Activated T-cell treated with anti-CD3 and anti-CD28 coated beads, Interleukin-2, amount 50 U/mL, for 24 hours (primary cell): ENCODE measurements around the gene CXCR5.
A peak's percentile ranks its signal among the peaks of the same experiment; 100 is the strongest.

Source experiments
- DNase-seq: peaks from one replicate; pipeline ENCODE4 v3.0.0-alpha.2; 2020
- H3K27ac Mint-ChIP-seq: 2 replicates; pipeline ENCODE4 v1.8.0; 2020; ENCODE audit warnings: mild to moderate bottlenecking, mixed read lengths
- H3K27me3 Mint-ChIP-seq: 2 replicates; pipeline ENCODE4 v1.8.0; 2020; ENCODE audit warnings: mixed read lengths
- H3K36me3 Mint-ChIP-seq: 2 replicates; pipeline ENCODE4 v1.8.0; 2020; ENCODE audit warnings: low read depth, mixed read lengths
- H3K4me1 Mint-ChIP-seq: 2 replicates; pipeline ENCODE4 v1.8.0; 2020; ENCODE audit warnings: low read depth, mixed read lengths
- H3K4me3 Mint-ChIP-seq: 2 replicates; pipeline ENCODE4 v1.8.0; 2020; ENCODE audit warnings: mild to moderate bottlenecking, moderate library complexity, mixed read lengths
- H3K9me3 Mint-ChIP-seq: 2 replicates; pipeline ENCODE4 v1.8.0; 2020; ENCODE audit warnings: mixed read lengths

The CXCR5 gene

GRCh38 chr11:118856314-118856713, 27.4 kb upstream of the CXCR5 start:
- peaks cover 15% of the 10 kb centered on the region for H3K4me1 Mint-ChIP-seq
- no peaks in the 10 kb centered on the region for H3K36me3 Mint-ChIP-seq
- no peak overlapping the region for H3K27ac Mint-ChIP-seq
- no peak overlapping the region for H3K4me3 Mint-ChIP-seq
- H3K9me3 Mint-ChIP-seq, result no peaks in the 10 kb centered on the region
- H3K27me3 Mint-ChIP-seq, result no peaks in the 10 kb centered on the region
- DNase-seq, result no peak

GRCh38 chr11:118857385-118857784, 26.3 kb upstream of the CXCR5 start:
- Mint-ChIP-seq H3K27ac (no peak overlapping the region), H3K4me1 (peaks cover 14% of the 10 kb centered on the region)

GRCh38 chr11:118859973-118860372, 23.7 kb upstream of the CXCR5 start:
- Mint-ChIP-seq H3K9me3 (no peaks in the 10 kb centered on the region), H3K4me1 (peaks cover 14% of the 10 kb centered on the region), H3K4me3 (no peak overlapping the region), H3K36me3 (no peaks in the 10 kb centered on the region), H3K27me3 (no peaks in the 10 kb centered on the region), H3K27ac (no peak overlapping the region)
- DNase-seq, result no peak

More at GRCh38 chr11:118857385-118857784, 26.3 kb upstream of the CXCR5 start:
- Mint-ChIP-seq H3K27me3 (no peaks in the 10 kb centered on the region), H3K9me3 (no peaks in the 10 kb centered on the region), H3K4me3 (no peak overlapping the region), H3K36me3 (no peaks in the 10 kb centered on the region)
- DNase-seq, result no peak

GRCh38 chr11:118868659-118869058, 15.0 kb upstream of the CXCR5 start:
- Mint-ChIP-seq H3K4me3 (no peak overlapping the region), H3K36me3 (no peaks in the 10 kb centered on the region), H3K27me3 (no peaks in the 10 kb centered on the region), H3K4me1 (peaks cover 41% of the 10 kb centered on the region), H3K27ac (no peak overlapping the region), H3K9me3 (no peaks in the 10 kb centered on the region)
- DNase-seq, result no peak

- peak overlapping the region; percentile 76 for H3K4me3 Mint-ChIP-seq
- peaks cover 61% of the 10 kb centered on the region for H3K4me1 Mint-ChIP-seq
- no peak for DNase-seq
These were observed 13.0 kb upstream of the CXCR5 start for GRCh38 chr11:118870396-118871343.

GRCh38 chr11:118872403-118872821, 11.3 kb upstream of the CXCR5 start:
- H3K9me3 Mint-ChIP-seq, result no peaks in the 10 kb centered on the region
- no peaks in the 10 kb centered on the region for H3K36me3 Mint-ChIP-seq
- peak overlapping the region; percentile 38 for H3K4me3 Mint-ChIP-seq
- peaks cover 79% of the 10 kb centered on the region for H3K4me1 Mint-ChIP-seq
- DNase-seq, result peak; percentile 61
- H3K27ac Mint-ChIP-seq, result peak overlapping the region; percentile 81
- no peaks in the 10 kb centered on the region for H3K27me3 Mint-ChIP-seq

More at GRCh38 chr11:118870396-118871343, 13.0 kb upstream of the CXCR5 start:
- H3K36me3 Mint-ChIP-seq, result no peaks in the 10 kb centered on the region
- H3K9me3 Mint-ChIP-seq, result no peaks in the 10 kb centered on the region
- peak overlapping the region; percentile 94 for H3K27ac Mint-ChIP-seq
- no peaks in the 10 kb centered on the region for H3K27me3 Mint-ChIP-seq

GRCh38 chr11:118873804-118874203, 9.9 kb upstream of the CXCR5 start:
- H3K27me3 Mint-ChIP-seq, result no peaks in the 10 kb centered on the region
- DNase-seq, result no peak
- H3K36me3 Mint-ChIP-seq, result no peaks in the 10 kb centered on the region
- no peaks in the 10 kb centered on the region for H3K9me3 Mint-ChIP-seq
- peak overlapping the region; percentile 83 for H3K27ac Mint-ChIP-seq
- H3K4me1 Mint-ChIP-seq, result peaks cover 90% of the 10 kb centered on the region
- no peak overlapping the region for H3K4me3 Mint-ChIP-seq

GRCh38 chr11:118876286-118876685, 7.4 kb upstream of the CXCR5 start:
- no peaks in the 10 kb centered on the region for H3K36me3 Mint-ChIP-seq

GRCh38 chr11:118877487-118878162, 6.1 kb upstream of the CXCR5 start:
- no peaks in the 10 kb centered on the region for H3K9me3 Mint-ChIP-seq
- H3K36me3 Mint-ChIP-seq, result no peaks in the 10 kb centered on the region
- H3K4me1 Mint-ChIP-seq, result peaks cover 95% of the 10 kb centered on the region
- peak overlapping the region; percentile 95 for H3K27ac Mint-ChIP-seq
- no peak for DNase-seq
- no peaks in the 10 kb centered on the region for H3K27me3 Mint-ChIP-seq
- peak overlapping the region; percentile 45 for H3K4me3 Mint-ChIP-seq

More at GRCh38 chr11:118876286-118876685, 7.4 kb upstream of the CXCR5 start:
- Mint-ChIP-seq H3K27me3 (no peaks in the 10 kb centered on the region), H3K27ac (peak overlapping the region; percentile 95), H3K4me3 (peak overlapping the region; percentile 45), H3K4me1 (peaks cover 92% of the 10 kb centered on the region), H3K9me3 (no peaks in the 10 kb centered on the region)
- peak; percentile 66 for DNase-seq

GRCh38 chr11:118878163-118878563, 5.5 kb upstream of the CXCR5 start:
- no peaks in the 10 kb centered on the region for H3K9me3 Mint-ChIP-seq
- H3K27me3 Mint-ChIP-seq, result no peaks in the 10 kb centered on the region
- no peaks in the 10 kb centered on the region for H3K36me3 Mint-ChIP-seq
- DNase-seq, result no peak
- peak overlapping the region; percentile 20 for H3K4me3 Mint-ChIP-seq
- peaks cover 95% of the 10 kb centered on the region for H3K4me1 Mint-ChIP-seq
- H3K27ac Mint-ChIP-seq, result peak overlapping the region; percentile 95

- H3K27me3 Mint-ChIP-seq, result no peaks in the 10 kb centered on the region
- DNase-seq, result no peak
- H3K27ac Mint-ChIP-seq, result peak overlapping the region; percentile 93
- peak overlapping the region; percentile 63 for H3K4me3 Mint-ChIP-seq
- H3K4me1 Mint-ChIP-seq, result peaks cover 92% of the 10 kb centered on the region
- no peaks in the 10 kb centered on the region for H3K9me3 Mint-ChIP-seq
- peaks cover 25% of the 10 kb centered on the region for H3K36me3 Mint-ChIP-seq
These were observed 2.5 kb upstream of the CXCR5 start for GRCh38 chr11:118881228-118881627.

- Mint-ChIP-seq H3K27me3 (no peaks in the 10 kb centered on the region), H3K4me1 (peaks cover 91% of the 10 kb centered on the region), H3K27ac (peak overlapping the region; percentile 93), H3K4me3 (peak overlapping the region; percentile 80), H3K9me3 (no peaks in the 10 kb centered on the region), H3K36me3 (peaks cover 36% of the 10 kb centered on the region)
- DNase-seq, result peak; percentile 43
These were observed 1.2 kb upstream of the CXCR5 start for GRCh38 chr11:118882491-118882890.

GRCh38 chr11:118883004-118883367, 706 bp upstream of the CXCR5 start:
- peaks cover 41% of the 10 kb centered on the region for H3K36me3 Mint-ChIP-seq
- peak overlapping the region; percentile 93 for H3K27ac Mint-ChIP-seq
- H3K27me3 Mint-ChIP-seq, result no peaks in the 10 kb centered on the region
- DNase-seq, result no peak
- no peaks in the 10 kb centered on the region for H3K9me3 Mint-ChIP-seq
- H3K4me3 Mint-ChIP-seq, result peak overlapping the region; percentile 80
- H3K4me1 Mint-ChIP-seq, result peaks cover 91% of the 10 kb centered on the region

- no peaks in the 10 kb centered on the region for H3K9me3 Mint-ChIP-seq
- H3K4me3 Mint-ChIP-seq, result peak overlapping the region; percentile 80
- H3K4me1 Mint-ChIP-seq, result peaks cover 92% of the 10 kb centered on the region
- peaks cover 45% of the 10 kb centered on the region for H3K36me3 Mint-ChIP-seq
- no peaks in the 10 kb centered on the region for H3K27me3 Mint-ChIP-seq
- H3K27ac Mint-ChIP-seq, result peak overlapping the region; percentile 93
- no peak for DNase-seq
These were observed 1.2 kb downstream of the CXCR5 start for GRCh38 chr11:118884875-118885274.

- peaks cover 50% of the 10 kb centered on the region for H3K36me3 Mint-ChIP-seq
- no peaks in the 10 kb centered on the region for H3K27me3 Mint-ChIP-seq
- no peak for DNase-seq
- peaks cover 92% of the 10 kb centered on the region for H3K4me1 Mint-ChIP-seq
- H3K27ac Mint-ChIP-seq, result peak overlapping the region; percentile 73
- H3K9me3 Mint-ChIP-seq, result no peaks in the 10 kb centered on the region
- peak overlapping the region; percentile 80 for H3K4me3 Mint-ChIP-seq
These were observed 1.6 kb downstream of the CXCR5 start for GRCh38 chr11:118885319-118885718.
